CD4-positive, CD25-positive, alpha-beta regulatory T cell (primary cell): ENCODE data around the gene SLCO3A1. TPM values are rescaled to one million over a fixed set of nuclear protein-coding genes. Genes with fewer than 3 reads are reported as not detected.

Source experiments
- ATAC-seq, 2 donors: fragments of 150-1000 bp; cut with Tn5 transposase; one replicate each; pipeline ENCODE4 v1.10.0; 2021; ENCODE audit warnings: low read depth in 2 of 2, moderate number of reproducible peaks in 2 of 2, moderate library complexity in 1 of 2
- DNase-seq, 3 donors: peaks; one replicate each; pipeline versions ENCODE4 v3.0.0 to v3.0.0-alpha.2; 2012 to 2022; ENCODE audit warnings: mixed read lengths in 1 of 3
- H3K27ac ChIP-seq: one replicate; pipeline ENCODE4 v1.7.0; 2013; ENCODE audit warnings: mild to moderate bottlenecking, low read length; ENCODE audit not compliant: insufficient read depth, poor library complexity, severe bottlenecking
- H3K27me3 ChIP-seq: one replicate; pipeline ENCODE4 v1.7.0; 2013; ENCODE audit warnings: low read length; ENCODE audit not compliant: control insufficient read depth, insufficient read depth
- H3K36me3 ChIP-seq: one replicate; pipeline ENCODE4 v1.7.0; 2013; ENCODE audit warnings: mild to moderate bottlenecking, low read length, moderate library complexity; ENCODE audit not compliant: control insufficient read depth, insufficient read depth
- H3K4me1 ChIP-seq: 2 replicates; pipeline ENCODE4 v1.7.0; 2013; ENCODE audit warnings: mild to moderate bottlenecking, low read length; ENCODE audit not compliant: insufficient read depth, control insufficient read depth, poor library complexity, severe bottlenecking
- H3K4me3 ChIP-seq: one replicate; pipeline ENCODE4 v1.7.0; 2013; ENCODE audit warnings: low read depth, mild to moderate bottlenecking, low read length, moderate library complexity
- H3K9me3 ChIP-seq, 2 experiments: 1 replicate in 1 of 2; 2 replicates in 1 of 2; pipeline ENCODE4 v1.7.0; 2013; ENCODE audit warnings: low read length in 2 of 2, mild to moderate bottlenecking in 1 of 2, moderate library complexity in 1 of 2; ENCODE audit not compliant: control insufficient read depth in 2 of 2
- H3K27ac Mint-ChIP-seq, 3 donors: one replicate each; pipeline ENCODE4 v1.8.0; 2020 to 2022; ENCODE audit warnings: mild to moderate bottlenecking in 3 of 3, mixed read lengths in 3 of 3, moderate library complexity in 2 of 3
- H3K27me3 Mint-ChIP-seq: one replicate; pipeline ENCODE4 v1.8.0; 2022; ENCODE audit warnings: mild to moderate bottlenecking, mixed read lengths
- H3K36me3 Mint-ChIP-seq: one replicate; pipeline ENCODE4 v1.8.0; 2020; ENCODE audit warnings: mixed read lengths
- H3K4me1 Mint-ChIP-seq, 4 donors: one replicate each; pipeline ENCODE4 v1.8.0; 2020 to 2022; ENCODE audit warnings: mixed read lengths in 4 of 4, mild to moderate bottlenecking in 1 of 4
- H3K4me3 Mint-ChIP-seq, 4 donors: one replicate each; pipeline ENCODE4 v1.8.0; 2020 to 2022; ENCODE audit warnings: mild to moderate bottlenecking in 4 of 4, mixed read lengths in 4 of 4, moderate library complexity in 3 of 4
- H3K9me3 Mint-ChIP-seq, 7 donors: one replicate each; pipeline ENCODE4 v1.8.0; 2020 to 2022; ENCODE audit warnings: mixed read lengths in 7 of 7, mild to moderate bottlenecking in 3 of 7, moderate library complexity in 2 of 7
- polyA plus RNA-seq, 4 donors: library from polyadenylated mRNA; unstranded; fragments of 300-500 nt; fragmentation: Illumina TruSeq; gene quantifications; one replicate each; pipeline ENCODE4 v1.2.3, GENCODE V29; 2021
- total RNA-seq: library from RNA; stranded (reverse); gene quantifications from one replicate; pipeline ENCODE4 v1.2.3, GENCODE V29; 2022

Gene SLCO3A1
- total and polyA plus RNA-seq, 5 donors from 2014 or later = 20.1 to 63.7 (median 38.1) TPM

DNA sequence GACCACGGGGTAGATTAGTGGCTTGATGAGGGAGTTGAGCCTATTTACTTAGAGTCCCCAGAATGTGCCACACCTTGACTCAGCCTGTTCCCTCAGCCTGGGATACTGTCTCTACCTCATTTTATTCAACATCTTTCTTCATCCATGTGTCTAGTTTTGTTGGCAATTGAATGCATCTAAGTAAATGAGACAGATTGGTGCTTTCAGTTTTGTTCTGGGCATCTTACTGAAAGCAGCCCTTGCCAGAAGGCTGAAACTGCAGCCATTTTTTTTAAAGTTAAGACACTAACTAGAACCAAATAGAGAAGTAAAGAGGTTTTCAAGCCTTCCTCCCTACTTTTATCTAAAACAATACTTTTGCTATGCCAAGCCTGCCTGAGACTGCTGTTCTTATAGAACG lies 246.8 kb downstream of the SLCO3A1 start:
- H3K4me3 Mint-ChIP-seq = no peak overlapping the region
- ATAC-seq (no peak), DNase-seq (no peak)
- no peaks in the 10 kb centered on the region for H3K27me3 ChIP-seq
- H3K27me3 Mint-ChIP-seq = no peaks in the 10 kb centered on the region
- peaks cover 0 to 1% (median 0%) of the 10 kb centered on the region in 7 donors for H3K9me3 Mint-ChIP-seq
- H3K36me3 Mint-ChIP-seq = peaks cover 26% of the 10 kb centered on the region
- no peak overlapping the region for H3K27ac ChIP-seq
- H3K36me3 ChIP-seq = peaks cover 13% of the 10 kb centered on the region
- H3K4me1 Mint-ChIP-seq = peaks cover 25 to 59% (median 48%) of the 10 kb centered on the region in 4 donors
- H3K9me3 ChIP-seq = no peaks in the 10 kb centered on the region
- no peak overlapping the region for H3K4me3 ChIP-seq
- H3K27ac Mint-ChIP-seq = no peak overlapping the region
- peaks cover 47% of the 10 kb centered on the region for H3K4me1 ChIP-seq

DNA sequence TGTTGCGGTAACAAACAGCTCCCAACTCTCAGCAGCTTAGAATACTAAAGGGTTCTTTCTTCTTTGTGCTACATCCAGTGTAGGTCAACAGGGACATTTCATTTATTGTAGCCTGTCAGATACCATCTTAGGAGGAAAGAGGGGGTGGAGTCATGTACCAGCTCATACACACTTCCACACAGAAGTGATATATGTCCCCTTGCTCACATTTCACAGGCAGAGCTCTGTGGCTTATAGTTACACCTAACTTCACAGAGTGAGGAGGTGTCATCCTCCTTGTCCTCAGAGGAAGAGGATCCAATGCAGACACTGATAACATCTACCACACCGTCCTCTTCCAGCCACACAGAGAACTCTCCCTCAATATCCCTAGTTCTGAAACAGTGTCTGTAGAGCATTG lies 247.2 kb downstream of the SLCO3A1 start:
- Histone ChIP-seq H3K9me3 (no peaks in the 10 kb centered on the region), H3K27me3 (no peaks in the 10 kb centered on the region), H3K36me3 (peaks cover 16% of the 10 kb centered on the region), H3K27ac (no peak overlapping the region), H3K4me3 (no peak overlapping the region), H3K4me1 (peaks cover 42% of the 10 kb centered on the region)
- no peak overlapping the region for H3K4me3 Mint-ChIP-seq
- H3K4me1 Mint-ChIP-seq = peaks cover 25 to 55% (median 44%) of the 10 kb centered on the region in 4 donors
- no peak for ATAC-seq
- no peak for DNase-seq
- H3K36me3 Mint-ChIP-seq = peaks cover 30% of the 10 kb centered on the region
- H3K9me3 Mint-ChIP-seq = peaks cover 0 to 1% (median 0%) of the 10 kb centered on the region in 7 donors
- H3K27ac Mint-ChIP-seq = peak overlapping the region in 2 of 3 donors; percentile 5 to 46
- H3K27me3 Mint-ChIP-seq = no peaks in the 10 kb centered on the region

DNA sequence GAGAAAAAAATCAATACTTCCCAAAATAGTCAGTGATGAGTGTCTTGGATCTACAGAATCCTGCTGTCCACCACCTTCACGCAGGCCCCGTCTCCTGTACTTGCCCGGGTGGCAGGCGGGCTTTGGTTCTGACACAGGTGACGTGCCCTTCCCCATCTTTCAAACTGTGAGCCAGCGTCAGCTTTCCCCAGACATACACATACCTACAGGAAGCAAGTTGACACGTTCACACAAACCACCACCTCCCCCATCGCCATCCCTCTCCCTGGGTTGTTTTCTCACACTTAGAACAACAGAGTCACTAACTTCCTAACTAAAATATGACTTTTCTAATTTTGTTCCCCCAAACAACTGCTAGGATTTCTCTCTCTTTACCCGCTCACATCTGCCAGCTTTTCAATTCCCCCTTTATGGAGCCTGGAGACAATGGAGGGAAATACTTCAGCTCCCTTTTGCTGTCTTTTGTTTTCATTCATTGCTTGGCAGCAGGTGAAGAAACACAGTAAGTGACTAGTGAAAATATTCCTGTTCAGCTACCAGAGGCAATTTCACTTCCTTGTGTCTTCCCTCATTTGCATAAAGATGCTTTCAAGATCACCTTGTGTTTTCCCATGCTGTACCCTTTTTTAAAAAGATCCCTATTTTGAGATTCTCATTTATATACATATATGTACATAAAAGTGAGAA lies 248.3 kb downstream of the SLCO3A1 start:
- Mint-ChIP-seq H3K4me1 (peaks cover 21 to 44% (median 36%) of the 10 kb centered on the region in 4 donors), H3K9me3 (peaks cover 0 to 1% (median 0%) of the 10 kb centered on the region in 7 donors), H3K4me3 (peak overlapping the region in 3 of 4 donors; percentile 42 to 76 (median 68)), H3K36me3 (peaks cover 40% of the 10 kb centered on the region), H3K27me3 (no peaks in the 10 kb centered on the region), H3K27ac (peak overlapping the region in 2 of 3 donors; percentile 64 to 80)
- ATAC-seq = no peak
- Histone ChIP-seq H3K9me3 (no peaks in the 10 kb centered on the region), H3K4me3 (no peak overlapping the region), H3K36me3 (peaks cover 18% of the 10 kb centered on the region), H3K27me3 (no peaks in the 10 kb centered on the region), H3K27ac (no peak overlapping the region), H3K4me1 (peaks cover 31% of the 10 kb centered on the region)
- DNase-seq = no peak

DNA sequence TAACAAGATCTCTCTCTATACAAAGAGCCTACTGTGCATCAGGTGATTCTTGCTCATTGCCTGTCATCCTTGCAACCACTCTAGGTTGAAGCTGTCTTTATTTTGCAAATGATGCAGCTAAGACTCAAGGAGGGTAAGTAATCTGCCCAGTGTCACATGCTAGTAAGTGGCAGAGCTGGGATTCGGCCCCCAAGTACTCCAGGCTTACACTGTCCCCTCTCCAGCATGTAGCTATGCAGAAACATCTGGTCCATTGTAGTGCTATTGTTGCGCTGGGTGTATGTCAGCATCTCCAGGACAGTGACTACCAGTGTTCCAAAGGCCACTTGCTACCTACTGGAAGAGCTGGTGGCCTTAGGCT lies 248.9 kb downstream of the SLCO3A1 start:
- no peaks in the 10 kb centered on the region for H3K27me3 ChIP-seq
- H3K9me3 Mint-ChIP-seq = peaks cover 0 to 1% (median 0%) of the 10 kb centered on the region in 7 donors
- ATAC-seq (no peak), DNase-seq (no peak)
- H3K36me3 ChIP-seq = peaks cover 18% of the 10 kb centered on the region
- H3K27ac ChIP-seq = no peak overlapping the region
- H3K4me3 ChIP-seq = no peak overlapping the region
- H3K4me1 Mint-ChIP-seq = peaks cover 20 to 39% (median 33%) of the 10 kb centered on the region in 4 donors
- no peaks in the 10 kb centered on the region for H3K27me3 Mint-ChIP-seq
- H3K27ac Mint-ChIP-seq = peak overlapping the region in 1 of 3 donors; percentile 64
- H3K9me3 ChIP-seq = no peaks in the 10 kb centered on the region
- no peak overlapping the region for H3K4me3 Mint-ChIP-seq
- H3K4me1 ChIP-seq = peaks cover 26% of the 10 kb centered on the region
- H3K36me3 Mint-ChIP-seq = peaks cover 39% of the 10 kb centered on the region

GRCh38 chr15:92104072-92104471 lies 250.6 kb downstream of the SLCO3A1 start:
- Histone ChIP-seq H3K9me3 (no peaks in the 10 kb centered on the region), H3K4me3 (no peak overlapping the region), H3K27me3 (no peaks in the 10 kb centered on the region), H3K36me3 (peaks cover 14% of the 10 kb centered on the region), H3K4me1 (peaks cover 22% of the 10 kb centered on the region), H3K27ac (no peak overlapping the region)
- Mint-ChIP-seq H3K4me1 (peaks cover 15 to 35% (median 30%) of the 10 kb centered on the region in 4 donors), H3K27me3 (no peaks in the 10 kb centered on the region), H3K36me3 (peaks cover 33% of the 10 kb centered on the region), H3K27ac (no peak overlapping the region), H3K9me3 (peaks cover 0 to 1% (median 0%) of the 10 kb centered on the region in 7 donors), H3K4me3 (no peak overlapping the region)
- ATAC-seq (no peak), DNase-seq (no peak)

GRCh38 chr15:92105611-92106010 lies 252.1 kb downstream of the SLCO3A1 start:
- Mint-ChIP-seq H3K27ac (peak overlapping the region in 1 of 3 donors; percentile 34), H3K36me3 (peaks cover 32% of the 10 kb centered on the region), H3K9me3 (peaks cover 0 to 1% (median 0%) of the 10 kb centered on the region in 7 donors), H3K4me3 (no peak overlapping the region), H3K27me3 (no peaks in the 10 kb centered on the region), H3K4me1 (peaks cover 10 to 24% (median 21%) of the 10 kb centered on the region in 4 donors)
- Histone ChIP-seq H3K27ac (no peak overlapping the region), H3K27me3 (no peaks in the 10 kb centered on the region), H3K9me3 (no peaks in the 10 kb centered on the region), H3K36me3 (peaks cover 17% of the 10 kb centered on the region), H3K4me1 (peaks cover 15% of the 10 kb centered on the region), H3K4me3 (no peak overlapping the region)
- DNase-seq = no peak
- ATAC-seq = no peak

GRCh38 chr15:92107510-92107909 lies 254.0 kb downstream of the SLCO3A1 start:
- Histone ChIP-seq H3K4me3 (no peak overlapping the region), H3K36me3 (peaks cover 26% of the 10 kb centered on the region), H3K4me1 (no peaks in the 10 kb centered on the region), H3K27ac (no peak overlapping the region), H3K27me3 (no peaks in the 10 kb centered on the region), H3K9me3 (no peaks in the 10 kb centered on the region)
- Mint-ChIP-seq H3K9me3 (no peaks in the 10 kb centered on the region), H3K27ac (peak overlapping the region in 1 of 3 donors; percentile 22), H3K36me3 (peaks cover 31% of the 10 kb centered on the region), H3K27me3 (no peaks in the 10 kb centered on the region), H3K4me1 (peaks cover 0 to 20% (median 10%) of the 10 kb centered on the region in 4 donors), H3K4me3 (no peak overlapping the region)
- no peak for ATAC-seq
- DNase-seq = no peak
